ENCODE measurements around the gene CACNA1C. TPM values are rescaled to one million over a fixed set of nuclear protein-coding genes. Genes with fewer than 3 reads are reported as not detected.
A peak's percentile ranks its signal among the peaks of the same experiment; 100 is the strongest.

The CACNA1C gene
- total RNA-seq: 7.3 TPM

DNA sequence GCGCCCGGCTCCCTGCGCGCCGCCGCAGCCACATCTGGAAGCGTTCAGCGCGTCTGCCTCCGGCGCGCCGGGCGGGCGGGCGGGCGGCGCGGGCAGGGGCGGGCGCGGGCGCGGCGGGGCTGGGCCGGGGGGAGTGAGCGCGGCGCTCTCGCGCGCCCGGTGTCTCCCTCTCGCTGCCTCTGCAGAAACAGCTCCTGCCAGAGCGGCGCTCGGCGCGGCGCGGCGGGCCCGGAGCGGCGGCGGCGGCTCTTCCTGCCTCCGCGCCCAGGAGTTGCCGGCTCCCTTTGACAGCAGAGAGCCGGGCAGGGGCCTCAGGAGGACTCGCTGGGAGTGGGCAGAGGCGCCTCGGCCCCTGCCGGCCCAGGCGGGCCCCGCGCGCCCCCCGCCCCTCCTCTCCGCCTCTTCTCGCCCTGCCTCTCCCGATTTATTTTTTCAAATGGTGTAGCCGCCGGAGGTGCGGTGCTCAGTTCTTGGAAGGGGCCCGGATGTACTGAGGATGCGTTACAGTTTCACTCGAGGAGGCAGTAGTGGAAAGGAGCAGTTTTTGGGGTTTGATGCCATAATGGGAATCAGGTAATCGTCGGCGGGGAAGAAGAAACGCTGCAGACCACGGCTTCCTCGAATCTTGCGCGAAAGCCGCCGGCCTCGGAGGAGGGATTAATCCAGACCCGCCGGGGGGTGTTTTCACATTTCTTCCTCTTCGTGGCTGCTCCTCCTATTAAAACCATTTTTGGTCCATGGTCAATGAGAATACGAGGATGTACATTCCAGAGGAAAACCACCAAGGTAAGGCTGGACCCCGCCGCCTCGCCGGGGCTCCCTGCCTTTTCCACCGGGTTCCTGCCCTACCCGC, at the start of gene CACNA1C:
Gene CACNA1C (plus strand): TSS at position 162 of the 853 bp plus-strand sequence. CDS start 576 bp downstream, at position 738.
- no peaks in the 10 kb centered on the region for H3K9me3 ChIP-seq (ENCODE audit: control insufficient read depth in 3 of 3, low read length in 3 of 3)
- H3K36me3 ChIP-seq (ENCODE audit: control insufficient read depth in 3 of 3, insufficient read depth in 3 of 3, low read length in 3 of 3): no peaks in the 10 kb centered on the region
- H3K9ac ChIP-seq (ENCODE audit: low read depth in 1 of 3, low read length in 3 of 3): peak within 1 kb of the TSS in 2 of 3 donors; percentile 64 to 70
- peaks cover 4 to 13% (median 8%) of the 10 kb centered on the region in 3 donors for H3K4me1 ChIP-seq (ENCODE audit: control insufficient read depth in 3 of 3, insufficient read depth in 3 of 3, low read length in 3 of 3)
- H3K27ac ChIP-seq (ENCODE audit: low read depth, low read length): peak within 1 kb of the TSS; percentile 54
- peaks cover 48 to 70% (median 70%) of the 10 kb centered on the region in 3 donors for H3K27me3 ChIP-seq (ENCODE audit: control insufficient read depth in 3 of 3, insufficient read depth in 3 of 3, low read length in 3 of 3)
- peak within 1 kb of the TSS; percentile 64 to 75 (median 66) for H3K4me3 ChIP-seq (ENCODE audit: low read length in 3 of 3)

DNA sequence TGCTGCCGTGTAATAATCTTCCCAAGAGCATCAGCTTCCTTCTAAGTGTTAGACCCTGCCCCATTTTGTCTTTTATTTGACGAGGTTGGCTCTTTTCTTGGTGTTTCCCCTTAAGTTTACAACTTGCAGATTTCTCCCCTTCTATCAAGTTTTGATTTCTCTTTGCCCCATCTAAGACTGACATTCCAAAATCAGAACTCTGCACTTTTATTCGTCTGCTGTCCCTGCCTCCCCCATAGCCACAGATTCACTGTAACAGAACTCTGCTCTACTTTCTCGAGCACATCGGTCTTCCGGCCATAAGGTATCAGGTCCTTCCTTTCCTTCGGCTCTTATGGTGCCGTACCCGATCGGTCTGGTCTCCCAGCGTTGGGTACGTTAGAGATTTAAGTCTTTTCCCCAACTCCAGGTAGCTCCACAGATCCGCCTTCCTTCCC, 49.1 kb upstream of the CACNA1C start:
- Histone ChIP-seq H3K9me3 (ENCODE audit: control insufficient read depth in 3 of 3, low read length in 3 of 3) (no peaks in the 10 kb centered on the region), H3K27ac (ENCODE audit: low read depth, low read length) (peak overlapping the region; percentile 91), H3K9ac (ENCODE audit: low read depth in 1 of 3, low read length in 3 of 3) (peak overlapping the region; percentile 82 to 98 (median 90)), H3K4me1 (ENCODE audit: control insufficient read depth in 3 of 3, insufficient read depth in 3 of 3, low read length in 3 of 3) (peaks cover 8 to 21% (median 15%) of the 10 kb centered on the region in 3 donors), H3K36me3 (ENCODE audit: control insufficient read depth in 3 of 3, insufficient read depth in 3 of 3, low read length in 3 of 3) (no peaks in the 10 kb centered on the region), H3K4me3 (ENCODE audit: low read length in 3 of 3) (peak overlapping the region; percentile 86 to 99 (median 93)), H3K27me3 (ENCODE audit: control insufficient read depth in 3 of 3, insufficient read depth in 3 of 3, low read length in 3 of 3) (no peaks in the 10 kb centered on the region)

DNA sequence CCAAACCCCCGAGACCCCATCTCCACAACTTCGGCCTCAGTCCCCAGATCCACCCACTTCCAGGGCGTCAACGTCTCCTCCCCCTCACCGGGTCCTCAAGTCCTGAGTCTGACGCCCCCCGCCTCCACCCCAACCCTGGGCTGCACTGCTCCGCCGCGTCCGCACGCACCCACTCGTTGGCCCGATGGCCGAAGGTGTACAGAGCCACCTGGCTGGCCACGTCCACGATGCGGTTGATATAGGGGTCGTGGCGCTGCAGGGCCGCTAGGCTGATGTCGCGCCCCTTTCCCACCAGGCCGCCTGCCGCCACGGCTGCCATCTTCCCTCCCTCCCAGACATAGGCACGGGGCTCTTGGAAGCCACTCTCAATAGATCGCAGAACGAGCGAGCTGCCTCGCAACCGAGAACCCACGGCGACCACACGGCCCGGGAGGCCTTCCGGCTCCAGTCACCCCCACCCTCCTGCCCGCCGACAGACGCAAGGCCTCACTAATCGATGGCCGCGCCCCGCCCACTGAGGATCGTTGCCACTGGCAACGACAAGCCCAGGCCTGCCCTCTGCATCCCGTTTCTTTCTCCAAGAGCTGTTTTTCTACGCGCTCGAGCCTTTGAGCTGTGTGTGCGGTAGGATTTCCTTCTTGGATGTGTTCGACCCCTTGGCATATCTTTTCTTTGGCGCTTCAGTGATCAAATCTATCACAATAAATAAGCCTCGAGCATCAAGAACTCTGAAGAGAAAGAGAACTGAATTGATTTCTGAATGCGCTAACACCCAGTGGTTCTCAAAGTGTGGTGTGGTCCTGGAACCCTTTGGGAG, 48.5 kb upstream of the CACNA1C start, which contains the start of gene DCP1B:
Gene DCP1B (minus strand): TSS at position 345 of the 817 bp plus-strand sequence. CDS start 26 bp downstream, at position 319.
- Histone ChIP-seq H3K9ac (ENCODE audit: low read depth in 1 of 3, low read length in 3 of 3) (peak within 1 kb of the TSS; percentile 82 to 98 (median 90)), H3K4me1 (ENCODE audit: control insufficient read depth in 3 of 3, insufficient read depth in 3 of 3, low read length in 3 of 3) (peaks cover 8 to 21% (median 15%) of the 10 kb centered on the region in 3 donors), H3K36me3 (ENCODE audit: control insufficient read depth in 3 of 3, insufficient read depth in 3 of 3, low read length in 3 of 3) (no peaks in the 10 kb centered on the region), H3K9me3 (ENCODE audit: control insufficient read depth in 3 of 3, low read length in 3 of 3) (no peaks in the 10 kb centered on the region), H3K27me3 (ENCODE audit: control insufficient read depth in 3 of 3, insufficient read depth in 3 of 3, low read length in 3 of 3) (no peaks in the 10 kb centered on the region), H3K27ac (ENCODE audit: low read depth, low read length) (peak within 1 kb of the TSS; percentile 91), H3K4me3 (ENCODE audit: low read length in 3 of 3) (peak within 1 kb of the TSS; percentile 86 to 99 (median 93))

DNA sequence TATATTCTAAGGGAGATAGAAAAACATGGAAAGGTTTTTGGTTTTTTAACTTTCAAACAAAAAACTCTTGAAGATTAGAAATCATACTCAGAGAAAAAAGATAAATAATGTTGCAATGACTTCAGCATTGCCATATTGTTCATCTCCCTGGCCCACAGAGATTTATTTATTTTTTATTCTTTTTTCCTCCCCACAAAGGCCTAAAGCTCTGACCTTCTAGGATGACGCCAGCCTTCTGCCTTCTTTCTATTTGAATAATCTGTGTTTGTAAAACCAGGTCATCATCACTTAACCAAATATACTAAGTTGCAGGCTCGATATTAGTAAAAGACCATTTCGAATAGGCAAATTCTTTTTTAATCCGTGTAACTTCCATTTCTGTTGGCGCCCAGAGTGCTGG, 44.1 kb upstream of the CACNA1C start:
- no peak overlapping the region for H3K9ac ChIP-seq (ENCODE audit: low read depth in 1 of 3, low read length in 3 of 3)
- no peaks in the 10 kb centered on the region for H3K27me3 ChIP-seq (ENCODE audit: control insufficient read depth in 3 of 3, insufficient read depth in 3 of 3, low read length in 3 of 3)
- no peaks in the 10 kb centered on the region for H3K36me3 ChIP-seq (ENCODE audit: control insufficient read depth in 3 of 3, insufficient read depth in 3 of 3, low read length in 3 of 3)
- no peak overlapping the region for H3K4me3 ChIP-seq (ENCODE audit: low read length in 3 of 3)
- no peak overlapping the region for H3K27ac ChIP-seq (ENCODE audit: low read depth, low read length)
- no peaks in the 10 kb centered on the region for H3K9me3 ChIP-seq (ENCODE audit: control insufficient read depth in 3 of 3, low read length in 3 of 3)
- H3K4me1 ChIP-seq (ENCODE audit: control insufficient read depth in 3 of 3, insufficient read depth in 3 of 3, low read length in 3 of 3): peaks cover 3 to 5% (median 4%) of the 10 kb centered on the region in 3 donors

DNA sequence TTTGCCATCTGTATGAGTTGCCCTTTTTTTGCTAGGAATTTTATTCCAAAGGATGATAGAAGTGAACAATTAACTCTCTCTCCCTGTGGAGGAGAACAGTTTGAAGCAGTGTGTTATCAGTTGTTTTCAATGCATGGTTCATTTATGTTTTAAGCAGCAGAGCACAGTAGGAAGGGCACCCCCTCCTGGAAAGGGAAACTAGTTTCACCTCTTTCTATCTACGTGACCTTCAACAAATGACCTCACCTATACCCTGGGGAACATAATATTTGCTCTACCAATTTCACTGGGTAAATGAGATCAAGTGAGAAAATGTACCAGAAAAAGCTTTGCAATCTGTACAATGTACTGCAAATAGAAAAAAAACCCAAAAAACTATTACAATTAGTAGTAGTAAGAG, 43.2 kb upstream of the CACNA1C start:
- no peaks in the 10 kb centered on the region for H3K36me3 ChIP-seq (ENCODE audit: control insufficient read depth in 3 of 3, insufficient read depth in 3 of 3, low read length in 3 of 3)
- H3K27me3 ChIP-seq (ENCODE audit: control insufficient read depth in 3 of 3, insufficient read depth in 3 of 3, low read length in 3 of 3): no peaks in the 10 kb centered on the region
- H3K4me1 ChIP-seq (ENCODE audit: control insufficient read depth in 3 of 3, insufficient read depth in 3 of 3, low read length in 3 of 3): peaks cover 0 to 3% (median 1%) of the 10 kb centered on the region in 3 donors
- no peak overlapping the region for H3K27ac ChIP-seq (ENCODE audit: low read depth, low read length)
- H3K9me3 ChIP-seq (ENCODE audit: control insufficient read depth in 3 of 3, low read length in 3 of 3): no peaks in the 10 kb centered on the region
- no peak overlapping the region for H3K4me3 ChIP-seq (ENCODE audit: low read length in 3 of 3)
- H3K9ac ChIP-seq (ENCODE audit: low read depth in 1 of 3, low read length in 3 of 3): no peak overlapping the region

DNA sequence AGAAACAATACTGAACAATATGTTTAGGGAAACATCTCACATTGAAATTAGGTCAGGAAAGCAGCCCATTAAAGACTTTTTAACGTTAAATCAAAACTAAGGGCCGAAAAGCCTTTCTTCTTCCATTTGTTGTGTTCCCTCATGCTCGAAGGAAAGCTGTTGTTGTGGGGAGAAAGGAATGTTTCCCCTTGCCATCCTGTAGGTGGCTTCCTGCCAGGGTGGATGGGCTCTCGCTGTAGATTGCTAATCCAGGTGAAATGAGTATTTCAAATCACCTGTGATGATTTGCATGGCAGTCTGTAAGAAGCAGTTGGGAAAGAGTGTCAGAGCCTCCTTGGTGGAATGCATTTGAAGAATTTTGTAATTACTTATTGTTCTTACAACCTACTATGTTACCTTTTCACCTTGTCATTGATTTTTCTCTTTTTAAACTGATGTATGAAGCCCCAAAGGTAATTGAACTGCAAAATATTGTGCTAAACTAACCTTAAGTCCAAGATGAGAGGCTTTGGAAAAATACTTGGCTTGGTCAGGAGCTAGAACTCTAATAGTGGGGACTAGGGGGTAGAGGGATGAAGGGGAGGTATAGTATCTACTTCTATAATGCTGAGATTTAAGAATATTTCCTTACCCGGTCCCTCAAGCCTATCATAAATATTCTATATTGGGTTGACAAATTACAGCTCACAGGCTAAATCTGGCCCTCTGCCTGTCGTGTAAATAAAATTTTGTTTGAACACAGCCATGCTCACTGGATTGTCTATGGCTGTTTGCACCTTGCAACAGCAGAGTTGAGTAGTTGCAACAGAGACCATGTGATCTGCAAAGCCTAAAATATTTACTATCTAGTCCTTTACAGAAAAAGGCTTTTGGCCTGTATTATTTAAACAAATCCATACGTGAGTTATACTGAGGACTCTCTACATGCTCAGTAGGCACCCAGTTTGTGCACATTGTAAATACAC, 40.9 kb upstream of the CACNA1C start:
- no peak overlapping the region for H3K4me3 ChIP-seq (ENCODE audit: low read length in 3 of 3)
- no peaks in the 10 kb centered on the region for H3K36me3 ChIP-seq (ENCODE audit: control insufficient read depth in 3 of 3, insufficient read depth in 3 of 3, low read length in 3 of 3)
- no peaks in the 10 kb centered on the region for H3K27me3 ChIP-seq (ENCODE audit: control insufficient read depth in 3 of 3, insufficient read depth in 3 of 3, low read length in 3 of 3)
- no peak overlapping the region for H3K9ac ChIP-seq (ENCODE audit: low read depth in 1 of 3, low read length in 3 of 3)
- peaks cover 0 to 3% (median 0%) of the 10 kb centered on the region in 3 donors for H3K4me1 ChIP-seq (ENCODE audit: control insufficient read depth in 3 of 3, insufficient read depth in 3 of 3, low read length in 3 of 3)
- no peaks in the 10 kb centered on the region for H3K9me3 ChIP-seq (ENCODE audit: control insufficient read depth in 3 of 3, low read length in 3 of 3)
- H3K27ac ChIP-seq (ENCODE audit: low read depth, low read length): no peak overlapping the region

DNA sequence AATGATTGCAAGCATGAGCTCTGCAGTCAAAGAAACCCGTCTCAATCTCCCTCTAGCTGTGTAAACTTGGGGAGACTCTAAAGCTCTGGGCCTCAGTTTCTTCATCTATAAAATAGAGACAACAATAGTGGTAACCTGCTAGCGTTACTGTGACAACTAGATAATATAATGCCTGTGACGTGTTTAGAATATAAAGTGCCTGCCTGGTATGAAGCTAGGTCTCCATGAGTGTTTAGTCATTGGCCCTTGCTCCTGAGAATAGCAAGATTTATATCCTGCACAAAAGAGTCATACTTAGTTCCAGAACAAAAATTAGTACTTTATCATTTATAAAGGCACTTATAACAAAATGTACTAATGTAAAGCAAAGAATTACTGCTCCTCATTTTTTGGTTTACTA, 39.7 kb upstream of the CACNA1C start:
- Histone ChIP-seq H3K27me3 (ENCODE audit: control insufficient read depth in 3 of 3, insufficient read depth in 3 of 3, low read length in 3 of 3) (no peaks in the 10 kb centered on the region), H3K9me3 (ENCODE audit: control insufficient read depth in 3 of 3, low read length in 3 of 3) (no peaks in the 10 kb centered on the region), H3K27ac (ENCODE audit: low read depth, low read length) (no peak overlapping the region), H3K4me1 (ENCODE audit: control insufficient read depth in 3 of 3, insufficient read depth in 3 of 3, low read length in 3 of 3) (peaks cover 0 to 6% (median 0%) of the 10 kb centered on the region in 3 donors), H3K4me3 (ENCODE audit: low read length in 3 of 3) (no peak overlapping the region), H3K36me3 (ENCODE audit: control insufficient read depth in 3 of 3, insufficient read depth in 3 of 3, low read length in 3 of 3) (no peaks in the 10 kb centered on the region), H3K9ac (ENCODE audit: low read depth in 1 of 3, low read length in 3 of 3) (no peak overlapping the region)

DNA sequence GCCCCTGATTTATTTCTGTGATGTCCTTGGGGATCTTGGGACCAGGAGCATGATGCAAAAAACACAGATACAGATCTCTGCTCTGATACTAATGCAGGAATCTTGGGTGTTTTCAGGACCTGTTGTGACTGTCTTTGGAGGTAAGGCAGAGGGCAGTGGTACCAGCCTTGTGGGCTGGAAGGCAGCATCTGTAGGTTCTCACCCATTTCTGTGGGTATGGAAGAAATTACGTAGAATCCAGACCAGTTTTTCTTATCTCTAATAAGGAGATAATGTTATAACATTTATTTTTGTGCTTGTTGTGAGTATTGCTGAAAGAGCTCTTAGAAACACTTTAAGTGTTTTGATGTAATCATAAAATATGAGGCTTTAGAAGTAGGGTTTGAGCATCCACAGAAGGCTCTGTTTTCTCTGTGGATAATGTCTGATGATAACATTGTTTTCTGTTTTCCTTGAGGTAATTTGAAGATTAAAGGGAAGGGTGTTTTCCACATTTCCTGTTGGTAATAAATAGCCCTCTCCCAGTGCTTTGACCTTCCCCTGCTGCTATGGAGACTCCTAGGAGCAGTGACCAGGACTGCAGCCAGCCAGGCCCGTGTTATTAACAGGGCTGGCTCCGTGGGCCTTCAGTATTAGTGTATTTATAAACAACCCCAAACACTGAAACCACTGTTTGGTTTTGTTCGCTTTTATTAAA, 39.1 kb upstream of the CACNA1C start:
- no peaks in the 10 kb centered on the region for H3K36me3 ChIP-seq (ENCODE audit: control insufficient read depth in 3 of 3, insufficient read depth in 3 of 3, low read length in 3 of 3)
- peaks cover 0 to 7% (median 0%) of the 10 kb centered on the region in 3 donors for H3K4me1 ChIP-seq (ENCODE audit: control insufficient read depth in 3 of 3, insufficient read depth in 3 of 3, low read length in 3 of 3)
- H3K27me3 ChIP-seq (ENCODE audit: control insufficient read depth in 3 of 3, insufficient read depth in 3 of 3, low read length in 3 of 3): no peaks in the 10 kb centered on the region
- no peak overlapping the region for H3K27ac ChIP-seq (ENCODE audit: low read depth, low read length)
- H3K9me3 ChIP-seq (ENCODE audit: control insufficient read depth in 3 of 3, low read length in 3 of 3): no peaks in the 10 kb centered on the region
- H3K9ac ChIP-seq (ENCODE audit: low read depth in 1 of 3, low read length in 3 of 3): peak overlapping the region in 1 of 3 donors; percentile 59
- no peak overlapping the region for H3K4me3 ChIP-seq (ENCODE audit: low read length in 3 of 3)

DNA sequence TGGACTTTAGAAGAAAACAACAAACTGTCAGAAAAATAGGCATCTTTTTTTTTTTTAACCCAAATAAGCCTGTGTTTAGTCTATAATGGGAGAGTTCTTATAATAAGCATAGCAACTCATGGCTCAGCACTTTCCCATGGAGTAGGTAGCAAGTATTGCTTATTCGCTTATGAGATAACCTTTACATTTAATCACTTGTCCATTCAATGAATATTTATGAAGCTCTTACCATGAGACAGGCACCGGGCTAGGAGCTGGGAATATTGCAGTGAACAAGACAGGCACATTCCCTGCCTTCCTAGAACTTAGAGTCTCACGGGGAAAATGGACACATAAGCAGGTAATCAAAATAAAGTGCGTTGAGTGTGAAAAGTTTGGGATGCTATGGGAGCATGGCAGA, 38.6 kb upstream of the CACNA1C start:
- peaks cover 0 to 7% (median 0%) of the 10 kb centered on the region in 3 donors for H3K4me1 ChIP-seq (ENCODE audit: control insufficient read depth in 3 of 3, insufficient read depth in 3 of 3, low read length in 3 of 3)
- H3K27me3 ChIP-seq (ENCODE audit: control insufficient read depth in 3 of 3, insufficient read depth in 3 of 3, low read length in 3 of 3): no peaks in the 10 kb centered on the region
- no peaks in the 10 kb centered on the region for H3K36me3 ChIP-seq (ENCODE audit: control insufficient read depth in 3 of 3, insufficient read depth in 3 of 3, low read length in 3 of 3)
- no peak overlapping the region for H3K27ac ChIP-seq (ENCODE audit: low read depth, low read length)
- no peaks in the 10 kb centered on the region for H3K9me3 ChIP-seq (ENCODE audit: control insufficient read depth in 3 of 3, low read length in 3 of 3)
- H3K4me3 ChIP-seq (ENCODE audit: low read length in 3 of 3): no peak overlapping the region
- no peak overlapping the region for H3K9ac ChIP-seq (ENCODE audit: low read depth in 1 of 3, low read length in 3 of 3)

Data from skeletal muscle tissue (tissue), 4 donors.